Nephron (organoid): ENCODE measurements around the gene OR52M1.

Source experiments
- H3K27ac Mint-ChIP-seq, 3 experiments: 2 replicates each; pipeline ENCODE4 v1.8.0; 2020; ENCODE audit warnings: mixed read lengths in 3 of 3, mild to moderate bottlenecking in 2 of 3, moderate library complexity in 1 of 3
- H3K27me3 Mint-ChIP-seq: 2 replicates; pipeline ENCODE4 v1.8.0; 2021; ENCODE audit warnings: low read depth, mild to moderate bottlenecking, moderate library complexity, mixed read lengths
- H3K36me3 Mint-ChIP-seq: 2 replicates; pipeline ENCODE4 v1.8.0; 2020; ENCODE audit warnings: low read depth, mixed read lengths
- H3K4me1 Mint-ChIP-seq: 2 replicates; pipeline ENCODE4 v1.8.0; 2020; ENCODE audit warnings: mixed read lengths
- H3K4me3 Mint-ChIP-seq, 3 experiments: 2 replicates each; pipeline ENCODE4 v1.8.0; 2020; ENCODE audit warnings: mild to moderate bottlenecking in 3 of 3, mixed read lengths in 3 of 3, moderate library complexity in 2 of 3
- H3K9me3 Mint-ChIP-seq: 2 replicates; pipeline ENCODE4 v1.8.0; 2020; ENCODE audit warnings: mixed read lengths
- CTCF ChIP-seq, 3 experiments: fragments of 200-600 bp; sonication (generic); IDR thresholded peaks; one replicate each; pipeline ENCODE4 v1.5.0; 2021; ENCODE audit warnings: antibody characterized with exemption in 3 of 3; ENCODE audit not compliant: unreplicated experiment in 3 of 3

The OR52M1 gene

GRCh38 chr11:4589017-4589416 is 44.0 kb downstream of the OR52M1 start:
- H3K27me3 Mint-ChIP-seq, result peaks cover 12% of the 10 kb centered on the region
- H3K4me1 Mint-ChIP-seq, result no peaks in the 10 kb centered on the region
- no peaks in the 10 kb centered on the region for H3K9me3 Mint-ChIP-seq
- H3K36me3 Mint-ChIP-seq, result no peaks in the 10 kb centered on the region
- no peak for TF ChIP-seq CTCF (IDR thresholded peaks at IDR 0.05; ENCODE audit: unreplicated experiment in 3 of 3)
- no peak overlapping the region for H3K4me3 Mint-ChIP-seq
- H3K27ac Mint-ChIP-seq, result no peak overlapping the region

GRCh38 chr11:4593739-4594138 is 48.7 kb downstream of the OR52M1 start, which contains the start of gene OR52I1:
OR52I1 (plus strand) TSS chr11:4594039; CDS start chr11:4594039, 0 bp downstream.
- Mint-ChIP-seq H3K27ac (no peak within 1 kb of the TSS), H3K4me1 (no peaks in the 10 kb centered on the region), H3K27me3 (no peaks in the 10 kb centered on the region), H3K4me3 (no peak within 1 kb of the TSS), H3K9me3 (no peaks in the 10 kb centered on the region), H3K36me3 (peaks cover 8% of the 10 kb centered on the region)
- no peak for TF ChIP-seq CTCF (IDR thresholded peaks at IDR 0.05; ENCODE audit: unreplicated experiment in 3 of 3)
